Pulmonary artery endothelial cell (primary cell): ENCODE results near the gene HMHB1. TPM values are rescaled to one million over a fixed set of nuclear protein-coding genes. Genes with fewer than 3 reads are reported as not detected.
A peak's percentile ranks its signal among the peaks of the same experiment; 100 is the strongest.
"Not testable (repeated sequence)": the region's sequence is repeated elsewhere in the genome, so short reads cannot be mapped to it uniquely, and the experiment has no call there.

Experiments
- DNase-seq: peaks from one replicate; pipeline ENCODE4 v3.0.0-alpha.2; 2011; ENCODE audit warnings: low read depth, low spot score
- total RNA-seq: library from RNA; depleted of rRNA; stranded (reverse); fragments of >200 nt; gene quantifications from 2 replicates; pipeline ENCODE4 v1.2.3, GENCODE V29; 2014

Gene HMHB1
- total RNA-seq, 1 donor from 2014 or later: not detected

DNA sequence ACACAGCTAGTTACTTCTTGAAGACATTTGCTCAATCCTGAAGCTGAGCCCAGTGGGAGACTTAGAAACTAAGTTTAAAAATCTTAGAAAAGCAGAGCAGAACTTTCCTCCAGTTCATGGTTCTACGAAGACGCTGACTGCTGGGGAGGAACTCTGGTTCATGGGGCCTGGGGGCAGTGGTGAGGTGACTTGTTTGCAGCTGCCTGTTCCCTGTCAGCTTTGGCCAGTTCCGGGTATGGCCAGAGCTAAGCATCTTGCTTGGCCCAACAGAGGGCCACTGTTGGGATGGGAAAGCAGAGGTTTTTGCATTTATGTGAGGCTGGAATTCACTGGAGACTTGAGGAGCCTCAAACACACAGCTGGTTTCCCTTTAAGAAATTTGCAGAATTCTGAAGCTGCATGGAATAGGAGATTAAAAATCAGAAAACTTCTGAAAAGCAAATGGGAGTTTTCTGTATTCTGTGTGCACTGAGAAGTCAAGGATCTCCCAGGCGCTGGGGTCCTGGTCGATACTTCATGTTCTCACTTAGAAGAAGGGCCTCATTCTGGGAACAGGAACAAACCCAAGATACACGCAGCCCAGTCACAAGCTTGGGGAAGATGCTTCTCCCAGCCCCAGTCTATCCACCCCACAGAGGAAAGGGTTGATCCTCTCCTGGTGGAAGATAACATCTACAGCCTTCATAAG, 10.6 kb upstream of the HMHB1 start:
- no peak for DNase-seq

GRCh38 chr5:143805861-143806260, 6.1 kb upstream of the HMHB1 start:
- DNase-seq: no peak

DNA sequence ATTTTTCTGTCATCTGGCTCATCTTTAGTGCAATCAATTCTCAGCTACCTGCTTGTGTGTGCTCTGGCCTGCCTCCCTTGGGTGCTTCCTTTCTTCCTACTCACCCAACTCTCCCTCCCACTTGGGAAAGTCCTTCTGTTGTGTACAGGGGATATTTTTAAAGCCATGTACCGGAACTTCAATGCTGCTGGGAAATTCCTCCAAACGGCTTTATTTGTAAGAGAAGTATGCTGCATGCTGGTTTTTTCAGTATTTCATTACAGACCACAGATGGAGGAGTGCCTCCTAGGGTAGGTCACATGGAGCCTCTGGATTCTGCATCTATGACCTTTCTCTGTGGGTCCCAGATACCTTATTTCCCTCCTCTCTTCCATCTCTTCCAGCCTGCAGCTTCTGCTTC, 5.4 kb upstream of the HMHB1 start:
- no peak for DNase-seq

DNA sequence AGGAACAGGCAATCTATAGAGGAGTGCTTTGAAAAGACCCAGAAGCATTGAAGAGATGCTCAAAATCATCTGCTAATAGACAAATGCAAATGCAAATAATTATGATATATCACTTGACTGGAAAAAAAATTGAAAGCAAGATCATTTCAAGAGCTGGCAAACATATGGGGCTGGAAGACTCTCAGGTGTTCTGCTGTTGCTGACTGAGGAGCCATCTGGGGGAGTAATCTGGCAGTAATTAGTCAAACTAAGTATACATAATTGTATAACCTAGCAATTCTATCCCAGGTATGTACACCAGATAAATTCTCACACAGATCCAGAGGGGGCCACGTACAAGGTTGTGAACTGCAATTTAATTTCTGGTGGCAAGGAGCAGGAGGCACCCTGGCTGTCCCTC, 4.6 kb upstream of the HMHB1 start:
- no peak for DNase-seq

DNA sequence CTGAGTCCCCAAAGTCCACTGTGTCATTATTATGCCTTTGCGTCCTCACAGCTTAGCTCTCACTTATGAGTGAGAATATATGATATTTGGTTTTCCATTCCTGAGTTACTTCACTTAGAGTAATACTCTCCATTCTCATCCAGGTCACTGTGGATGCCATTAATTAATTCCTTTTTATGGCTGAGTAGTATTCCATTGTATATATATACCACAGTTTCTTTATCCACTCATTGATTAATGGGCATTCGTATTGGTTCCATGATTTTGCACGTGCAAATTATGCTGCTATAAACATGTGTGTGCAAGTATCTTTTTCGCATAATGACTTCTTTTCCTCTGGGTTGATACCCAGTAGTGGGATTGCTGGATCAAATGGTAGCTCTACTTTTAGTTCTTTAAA, 4.4 kb downstream of the HMHB1 start:
- DNase-seq: not testable (repeated sequence)

GRCh38 chr5:143819716-143820115, 7.8 kb downstream of the HMHB1 start:
- no peak for DNase-seq

GRCh38 chr5:143820451-143820850, 8.5 kb downstream of the HMHB1 start:
- no peak for DNase-seq

- peak; percentile 22 for DNase-seq
Observed at GRCh38 chr5:143824851-143825720, 13.1 kb downstream of the HMHB1 start.

GRCh38 chr5:143826951-143827444, 15.0 kb downstream of the HMHB1 start:
- no peak for DNase-seq

GRCh38 chr5:143828710-143829109, 16.7 kb downstream of the HMHB1 start:
- DNase-seq: no peak

- DNase-seq: no peak
Observed at GRCh38 chr5:143833177-143833576, 21.2 kb downstream of the HMHB1 start.

GRCh38 chr5:143835251-143835650, 23.3 kb downstream of the HMHB1 start:
- no peak for DNase-seq

- DNase-seq: no peak
Observed at GRCh38 chr5:143836161-143836725, 24.3 kb downstream of the HMHB1 start.

DNA sequence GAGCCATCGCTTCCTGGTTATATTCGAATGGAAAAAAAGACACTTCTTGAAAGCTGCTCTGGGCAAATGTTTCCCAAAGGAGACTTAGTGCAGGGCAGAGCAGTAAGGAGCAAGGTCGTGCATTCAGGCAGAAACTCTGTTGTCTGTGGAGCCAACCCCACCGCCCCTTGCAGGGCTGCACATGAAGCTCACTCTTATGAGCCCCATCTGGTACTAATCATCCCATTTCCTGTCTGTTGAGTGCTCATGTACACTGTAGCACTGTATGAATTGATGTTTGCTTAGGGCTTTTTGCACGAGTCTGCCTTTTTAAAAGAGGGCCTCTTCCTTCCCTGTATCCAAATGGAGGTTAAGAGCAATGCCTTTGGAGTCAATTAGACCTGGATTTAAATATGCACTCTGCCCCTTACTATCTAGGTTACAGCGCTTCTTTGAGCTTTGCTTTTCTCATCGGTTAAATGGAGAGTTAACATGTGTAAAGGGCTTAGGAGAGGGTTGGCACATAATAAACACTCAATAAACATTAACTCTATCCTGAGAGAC, 25.4 kb downstream of the HMHB1 start:
- DNase-seq: no peak

- no peak for DNase-seq
Observed at GRCh38 chr5:143841446-143841845, 29.5 kb downstream of the HMHB1 start.

- no peak for DNase-seq
Observed at GRCh38 chr5:143842920-143843319, 31.0 kb downstream of the HMHB1 start.

DNA sequence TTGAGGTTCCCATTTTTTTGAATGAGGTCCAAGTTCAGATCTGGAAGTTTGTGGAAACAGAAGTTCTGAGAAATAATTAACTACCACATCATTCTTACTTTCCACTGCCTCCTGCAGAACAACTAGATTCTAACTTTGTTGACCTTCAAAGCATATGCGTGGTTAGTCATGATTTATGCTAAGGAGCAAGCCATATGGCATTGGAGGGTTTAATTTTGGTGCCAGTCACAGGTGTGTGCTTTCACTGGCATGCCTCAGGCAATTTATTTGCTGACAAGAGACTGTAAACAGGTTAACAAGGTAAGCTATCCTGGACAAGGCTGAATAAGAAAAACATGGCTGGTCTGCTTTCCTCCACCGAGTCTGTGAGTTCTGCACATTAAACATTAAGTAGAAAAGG, 31.5 kb downstream of the HMHB1 start:
- no peak for DNase-seq

- no peak for DNase-seq
Observed at GRCh38 chr5:143850050-143850683, 38.2 kb downstream of the HMHB1 start.

- DNase-seq: no peak
Observed at GRCh38 chr5:143851383-143851782, 39.4 kb downstream of the HMHB1 start.

DNA sequence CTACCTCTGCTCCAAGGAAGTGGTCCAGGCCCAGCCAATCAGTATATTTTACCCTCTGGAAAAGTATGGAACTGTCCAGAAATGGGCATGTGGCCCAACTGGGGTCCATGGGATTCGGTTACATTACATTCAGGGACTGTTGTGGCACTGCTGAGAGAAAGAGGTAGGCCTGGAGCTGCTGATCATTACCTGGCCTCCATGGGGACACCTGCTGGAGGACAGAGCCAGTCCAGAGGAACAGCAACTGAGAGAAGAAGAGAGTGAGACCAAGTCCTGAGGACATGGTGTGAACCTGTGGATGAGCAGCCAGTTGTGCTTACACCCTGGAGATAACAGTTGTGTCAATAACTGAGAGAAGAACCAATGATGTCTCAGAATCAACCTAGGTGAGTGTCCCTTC, 48.2 kb downstream of the HMHB1 start:
- no peak for DNase-seq

DNA sequence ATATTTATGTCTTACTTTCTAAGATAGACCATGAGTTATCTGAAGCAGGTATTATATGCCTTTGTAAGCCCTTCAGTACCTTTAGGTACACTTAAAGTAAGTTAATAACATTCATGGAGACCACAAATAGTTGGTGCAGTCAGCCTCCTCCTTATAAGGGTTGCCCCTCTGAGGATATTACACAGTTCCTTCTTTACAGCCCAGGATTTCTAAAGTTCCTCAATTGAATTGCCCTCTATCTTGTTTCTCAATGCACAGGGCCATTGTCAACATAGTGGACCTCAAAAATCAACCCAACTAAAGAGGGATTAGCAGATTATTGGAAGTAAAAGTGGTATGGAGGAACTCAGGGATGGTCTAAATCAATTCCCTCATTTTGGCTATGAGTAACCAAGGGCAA, 50.3 kb downstream of the HMHB1 start:
- DNase-seq: no peak
